SH-SY5Y (cell line): Measurements from ENCODE around the gene TDP1.

ENCODE experiments used
- GATA2 ChIP-seq: IDR thresholded peaks from 2 replicates; pipeline ENCODE4 v1.6.1; 2011; ENCODE audit warnings: mild to moderate bottlenecking, low read depth, low read length
- GATA3 ChIP-seq: IDR thresholded peaks from 2 replicates; pipeline ENCODE4 v1.6.1; 2011; ENCODE audit warnings: low read depth, mild to moderate bottlenecking, low read length, moderate library complexity

DNA sequence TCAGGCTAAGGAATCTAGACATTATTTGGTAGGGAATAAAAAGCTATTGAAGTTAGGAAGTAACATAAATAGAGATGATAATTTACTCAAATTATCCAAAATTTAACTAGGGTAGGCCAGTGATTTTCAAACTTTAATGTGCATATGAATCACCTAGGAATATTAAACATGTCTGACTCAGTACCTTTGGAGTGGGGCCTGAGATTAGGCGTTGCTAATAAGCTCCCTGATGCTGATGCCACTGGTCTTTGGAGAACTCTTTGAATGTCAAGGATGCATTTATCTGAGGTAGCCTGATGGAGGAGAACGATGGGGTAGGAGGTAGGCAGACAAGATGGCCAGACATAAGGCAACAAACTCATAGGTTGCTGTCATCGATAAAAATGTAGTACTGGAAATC is 34.4 kb upstream of the TDP1 start:
- no peak for TF ChIP-seq GATA3
- TF ChIP-seq GATA2: no peak
